Hippocampal formation (tissue), 2 donors: ENCODE measurements around the gene PNPT1.
"Not testable (repeated sequence)": the region's sequence is repeated elsewhere in the genome, so short reads cannot be mapped to it uniquely, and the experiment has no call there.

ENCODE experiments used
- DNase-seq, 2 donors: peaks; one replicate each; lab custom pipeline; 2025; lab: John Stamatoyannopoulos, UW

The PNPT1 gene

DNA sequence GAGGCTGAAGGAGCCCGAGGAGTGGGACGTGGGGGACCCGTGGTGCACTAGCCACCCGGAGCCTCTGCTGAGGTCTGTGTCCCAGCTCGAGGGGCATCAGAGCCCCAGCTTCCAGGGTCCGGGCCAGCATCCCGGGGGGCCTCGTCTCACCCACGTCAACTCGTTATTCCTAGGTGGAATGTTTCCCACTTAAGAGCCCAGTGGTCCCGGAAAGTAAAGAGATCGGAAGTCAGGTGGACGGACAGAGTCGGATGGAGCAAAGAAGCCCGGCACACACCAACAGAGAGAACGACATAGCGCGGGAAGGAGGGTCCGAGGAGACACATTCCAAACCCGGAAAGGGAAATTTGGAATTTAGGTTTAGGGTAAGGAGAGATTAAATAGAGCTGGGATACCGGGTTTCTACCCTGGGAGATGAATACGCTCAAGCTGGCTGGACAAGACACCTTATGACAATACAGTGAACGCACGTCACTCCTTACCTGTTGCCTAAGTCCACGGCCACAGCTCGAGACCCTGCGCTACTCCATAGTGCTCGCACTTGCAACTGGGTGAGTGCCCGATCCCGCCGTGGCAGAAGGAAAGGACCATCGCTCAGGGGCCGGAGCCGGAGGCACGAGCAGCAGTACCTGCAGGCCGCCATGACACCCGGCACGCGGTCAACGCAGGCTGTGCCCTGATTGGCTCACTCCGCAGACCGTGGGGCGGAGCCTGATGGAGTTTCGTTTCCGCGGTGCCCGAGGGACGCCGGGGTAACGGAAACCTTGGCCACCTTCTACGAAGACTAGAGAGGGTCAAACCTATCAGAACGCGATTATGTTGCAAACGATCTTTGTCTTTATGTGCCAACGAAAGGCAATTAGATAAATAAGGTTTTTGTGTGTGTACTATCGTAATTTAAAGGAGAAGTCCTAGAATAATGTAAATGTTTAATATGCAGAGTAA, at the start of gene PNPT1:
Gene PNPT1 (minus strand): TSS at position 664 of the 945 bp plus-strand sequence. CDS start 21 bp downstream, at position 643.
- DNase-seq, result peak; percentile 93 to 94

DNA sequence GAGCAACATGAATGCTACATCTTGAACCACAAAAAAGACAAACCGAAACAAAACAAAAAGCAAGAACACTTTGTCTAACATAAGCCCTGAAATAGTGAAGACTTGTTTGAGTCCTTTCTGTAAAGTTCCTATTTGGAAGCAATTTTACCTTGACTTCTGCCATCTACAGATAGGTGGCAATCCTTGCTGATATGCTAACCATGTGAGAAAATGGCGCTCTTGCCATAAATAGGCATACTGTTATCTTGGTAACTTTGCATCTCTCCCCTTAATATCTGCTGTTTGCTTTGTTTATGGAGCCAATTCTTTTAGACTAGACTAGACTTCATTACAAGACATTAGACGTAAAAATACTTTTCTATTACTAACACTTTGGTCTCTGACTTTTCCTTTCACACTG, 49.4 kb upstream of the PNPT1 start:
- no peak for DNase-seq

DNA sequence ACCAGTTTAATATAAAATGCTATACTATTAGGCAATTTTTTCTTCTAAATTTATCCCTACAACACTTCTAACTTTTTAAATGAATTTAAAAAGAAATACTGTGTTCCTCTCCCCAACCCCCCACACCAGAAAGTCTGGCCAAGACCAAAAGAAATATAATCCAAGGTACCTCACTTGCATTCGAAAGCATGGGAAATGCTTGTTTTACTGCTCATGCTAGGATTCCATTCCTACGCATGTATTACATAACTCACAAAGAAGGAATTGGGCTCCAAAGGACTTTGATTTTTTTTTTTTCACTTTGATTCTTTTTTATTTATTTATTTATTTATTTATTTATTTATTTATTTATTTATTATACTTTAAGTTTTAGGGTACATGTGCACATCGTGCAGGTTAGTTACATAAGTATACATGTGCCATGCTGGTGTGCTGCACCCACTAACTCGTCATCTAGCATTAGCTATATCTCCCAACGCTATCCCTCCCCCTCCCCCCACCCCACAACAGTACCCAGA, 42.4 kb upstream of the PNPT1 start:
- DNase-seq, result not testable (repeated sequence)

DNA sequence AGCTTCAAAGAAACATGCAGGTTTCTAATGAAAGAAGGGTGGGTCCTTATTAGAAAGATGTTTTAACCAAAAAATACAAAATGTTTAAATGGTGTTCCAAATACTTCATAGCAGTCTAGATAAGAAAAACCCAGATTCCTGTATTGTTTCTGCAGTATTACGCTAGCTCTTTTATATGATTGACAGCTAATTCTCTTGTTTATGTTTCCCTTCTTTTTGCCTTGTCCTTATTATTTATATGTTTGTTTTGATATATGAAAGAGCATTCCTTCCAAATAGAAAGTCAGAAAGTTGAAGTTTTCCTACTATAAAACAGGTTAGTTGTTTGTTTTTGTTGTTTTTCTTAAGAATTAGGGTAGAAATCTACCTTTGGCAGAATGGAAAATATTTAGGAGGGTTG, 41.1 kb upstream of the PNPT1 start:
- DNase-seq, result no peak

DNA sequence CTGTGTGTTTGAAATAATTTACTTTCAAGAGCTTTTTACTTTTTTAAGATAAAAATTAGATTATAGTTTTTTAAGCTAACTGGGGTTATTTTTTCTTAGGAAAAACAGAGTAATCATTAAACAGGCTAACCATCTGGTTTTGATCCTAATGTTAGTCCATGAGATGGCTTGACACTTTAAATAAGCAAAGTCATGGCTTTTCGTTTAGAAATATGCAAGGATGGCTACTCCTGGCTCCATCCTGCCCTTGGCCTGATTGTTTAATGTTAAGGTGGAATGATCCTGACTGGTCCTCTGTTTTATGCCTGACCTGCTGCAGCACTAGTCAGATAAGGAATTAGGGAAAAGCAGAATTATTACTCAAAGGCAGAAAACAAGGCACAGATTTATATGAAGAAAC, 39.7 kb upstream of the PNPT1 start:
- DNase-seq, result no peak

DNA sequence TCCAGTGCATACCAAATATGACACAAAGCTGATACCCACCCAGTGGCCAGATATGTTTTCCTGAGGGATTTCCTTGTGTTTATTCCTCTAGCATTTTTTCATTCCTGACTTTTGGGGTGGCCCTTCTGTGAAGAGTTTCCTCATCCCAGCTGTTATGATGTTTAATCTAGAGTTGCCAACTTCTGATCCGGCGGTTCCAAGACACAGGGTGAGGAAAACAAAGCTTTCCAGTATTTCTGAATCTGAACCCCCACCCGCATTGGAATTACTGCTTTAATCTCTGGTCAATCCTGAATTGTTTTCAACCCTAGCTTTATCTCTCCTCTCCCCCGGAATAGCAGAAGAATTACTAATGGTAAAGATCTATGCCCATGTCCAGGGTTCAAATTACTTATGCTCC, 39.2 kb upstream of the PNPT1 start:
- DNase-seq, result no peak

DNA sequence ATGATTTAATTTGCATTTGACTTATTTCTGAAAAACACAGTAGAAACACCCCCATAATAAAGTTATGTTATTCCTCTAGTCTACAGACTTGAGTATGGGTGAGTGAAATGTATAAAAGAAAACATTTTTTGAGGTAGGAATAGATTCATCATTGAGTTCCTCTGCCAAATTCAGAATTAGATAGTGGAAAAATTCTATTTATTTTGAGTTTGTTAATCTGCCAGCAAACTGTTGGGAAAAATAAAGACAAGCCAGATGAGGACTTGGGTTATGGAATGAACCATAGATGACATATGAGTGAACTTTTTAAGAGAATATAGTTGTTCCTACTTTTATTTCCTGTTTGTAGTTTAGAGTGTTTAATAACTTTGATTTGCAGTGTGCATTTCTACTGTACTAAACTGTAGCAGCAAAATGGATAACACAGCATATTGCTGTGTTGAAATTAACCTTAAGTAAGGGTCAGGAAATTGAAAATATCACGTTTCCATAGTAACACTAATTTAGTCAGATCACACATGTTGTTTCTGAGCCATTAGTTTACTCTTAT, 35.6 kb upstream of the PNPT1 start:
- no peak for DNase-seq

DNA sequence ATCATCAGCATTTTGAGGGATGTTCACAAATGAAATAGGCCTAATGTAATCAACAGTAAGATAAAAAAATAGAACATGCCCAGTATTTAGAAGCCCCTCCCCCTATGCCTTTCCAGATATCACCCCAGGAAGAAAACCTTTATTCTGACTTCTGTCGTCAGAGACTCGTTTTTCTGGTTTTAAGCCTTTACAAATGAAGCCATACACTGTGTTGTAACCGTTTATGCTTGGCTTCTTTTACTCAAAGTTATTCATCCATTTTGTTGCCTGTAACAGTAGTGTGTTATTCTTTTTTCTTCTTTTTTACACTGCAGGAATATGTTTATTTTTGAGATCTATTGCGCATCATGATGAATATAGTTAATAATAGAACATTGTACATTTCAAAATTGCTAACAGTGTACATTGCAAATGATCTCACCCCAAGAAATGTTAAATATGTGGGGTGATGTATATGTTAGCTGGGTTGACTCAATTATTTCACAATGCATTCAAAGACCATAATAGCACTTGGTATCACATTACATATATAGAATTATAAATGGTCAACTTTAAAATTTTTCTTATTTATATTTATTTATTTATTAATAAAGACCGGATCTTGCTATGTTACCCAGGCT, 28.1 kb upstream of the PNPT1 start:
- no peak for DNase-seq

DNA sequence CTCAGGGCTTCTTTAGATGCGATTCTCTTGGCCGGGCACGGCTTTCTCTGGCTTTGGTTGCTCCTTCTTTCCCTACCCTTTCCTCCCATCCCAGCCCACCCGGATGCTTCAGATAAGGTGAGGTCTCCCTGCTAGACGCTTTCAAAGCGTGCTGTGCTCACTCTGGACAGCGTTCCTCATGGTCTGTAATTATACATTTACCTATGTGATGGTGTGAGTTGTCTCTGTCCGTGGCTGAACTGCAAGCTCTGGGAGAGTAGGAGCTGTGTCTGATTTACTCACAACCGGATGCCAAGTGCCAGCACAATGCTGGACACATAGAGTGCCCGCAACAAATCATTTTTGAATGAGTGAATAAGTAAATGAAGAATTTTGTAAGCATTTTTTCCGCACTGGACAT, 26.8 kb upstream of the PNPT1 start:
- DNase-seq, result no peak

DNA sequence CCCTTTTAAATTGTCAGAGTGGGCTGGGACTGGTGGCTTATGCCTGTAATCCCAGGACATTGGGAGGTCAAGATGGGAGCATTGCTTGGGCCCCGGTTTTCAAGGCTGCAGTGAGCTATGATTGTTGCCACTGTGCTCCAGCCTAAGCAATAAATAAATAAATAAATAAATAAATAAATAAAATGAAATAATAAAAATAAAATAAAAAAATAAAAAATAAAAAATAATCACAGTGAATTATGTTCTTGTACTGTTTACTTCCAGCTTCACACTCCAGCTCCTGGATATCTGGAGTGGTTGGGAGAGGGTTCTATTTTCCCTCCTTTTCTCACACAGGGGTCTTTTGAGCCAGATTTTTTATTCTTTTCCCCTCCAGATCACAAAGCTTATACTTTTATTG, 26.2 kb upstream of the PNPT1 start:
- DNase-seq, result no peak

DNA sequence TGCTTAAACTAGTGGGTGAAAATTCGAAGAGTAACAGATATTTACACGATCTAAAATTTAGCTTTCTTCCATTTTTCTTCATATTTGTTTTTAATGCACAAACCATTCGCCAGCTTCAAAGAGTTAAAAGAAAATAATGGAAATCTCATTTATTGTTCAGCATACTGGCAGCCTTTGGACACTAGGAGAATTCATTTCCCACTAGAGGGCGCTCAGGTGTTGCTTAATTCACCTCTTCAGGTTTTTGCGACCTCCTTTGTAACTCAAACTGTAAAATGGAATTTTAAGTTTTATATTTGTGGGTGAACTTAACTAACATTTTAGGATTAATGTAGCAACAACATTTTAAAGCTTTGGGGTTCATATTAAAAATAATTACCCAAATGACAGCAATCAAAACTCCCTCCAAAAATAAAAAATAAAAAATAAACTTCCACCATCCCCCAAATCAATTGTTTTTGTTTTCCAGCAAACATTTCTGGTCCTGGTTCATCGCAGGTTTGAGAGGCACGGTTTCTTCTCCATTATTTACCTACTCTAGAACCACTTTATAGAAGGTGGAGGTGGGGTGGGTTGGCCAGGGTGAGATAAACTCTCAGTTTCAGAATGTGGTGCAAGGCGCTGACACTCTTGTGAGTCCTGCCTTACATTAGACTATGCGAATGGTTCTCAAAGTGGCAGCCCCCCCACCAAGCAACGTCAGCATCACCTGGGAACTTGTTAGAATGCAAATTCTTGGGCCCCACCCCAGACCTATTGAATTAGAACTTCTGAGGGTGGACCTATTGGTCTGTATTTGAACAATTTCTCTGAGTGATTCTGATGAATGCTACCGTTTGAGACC, 24.7 kb upstream of the PNPT1 start:
- peak; percentile 42 to 67 for DNase-seq

DNA sequence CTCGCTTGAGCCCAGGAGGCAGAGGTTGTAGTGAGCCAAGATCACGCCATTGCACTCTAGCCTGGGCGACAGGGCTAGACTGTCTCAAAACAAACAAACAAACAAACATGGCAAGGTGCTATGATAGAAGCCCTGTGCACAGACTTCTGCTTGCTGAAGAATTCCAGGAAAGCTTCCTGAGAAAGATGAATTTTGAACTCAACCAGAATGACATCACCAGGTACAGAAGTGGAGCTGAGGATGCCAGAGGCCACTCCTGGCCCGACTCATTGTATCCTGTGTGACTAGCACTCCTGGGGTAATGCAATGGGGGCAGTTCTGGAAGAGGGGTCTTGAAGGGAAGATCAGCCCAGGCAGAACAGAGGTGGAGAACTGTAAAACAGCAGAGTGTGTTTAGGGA, 22.0 kb upstream of the PNPT1 start:
- no peak for DNase-seq

DNA sequence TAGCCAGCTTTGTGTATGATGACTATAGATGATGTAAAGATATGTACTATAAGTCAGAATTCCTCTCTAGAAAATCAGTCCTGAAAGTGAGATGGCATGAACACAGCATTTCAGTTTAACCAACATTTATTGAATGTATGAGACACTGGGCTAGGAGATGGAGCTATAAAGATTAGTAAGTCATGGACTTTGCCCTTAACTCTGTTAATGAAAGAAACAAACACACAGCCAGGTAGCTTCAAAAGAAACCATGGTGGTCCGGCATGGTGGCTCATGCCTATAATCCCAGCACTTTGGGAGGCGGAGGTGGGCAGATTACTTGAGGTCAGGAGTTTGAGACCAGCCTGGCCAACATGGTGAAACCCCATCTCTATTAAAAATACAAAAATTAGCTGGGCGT, 21.5 kb upstream of the PNPT1 start:
- not testable (repeated sequence) for DNase-seq

DNA sequence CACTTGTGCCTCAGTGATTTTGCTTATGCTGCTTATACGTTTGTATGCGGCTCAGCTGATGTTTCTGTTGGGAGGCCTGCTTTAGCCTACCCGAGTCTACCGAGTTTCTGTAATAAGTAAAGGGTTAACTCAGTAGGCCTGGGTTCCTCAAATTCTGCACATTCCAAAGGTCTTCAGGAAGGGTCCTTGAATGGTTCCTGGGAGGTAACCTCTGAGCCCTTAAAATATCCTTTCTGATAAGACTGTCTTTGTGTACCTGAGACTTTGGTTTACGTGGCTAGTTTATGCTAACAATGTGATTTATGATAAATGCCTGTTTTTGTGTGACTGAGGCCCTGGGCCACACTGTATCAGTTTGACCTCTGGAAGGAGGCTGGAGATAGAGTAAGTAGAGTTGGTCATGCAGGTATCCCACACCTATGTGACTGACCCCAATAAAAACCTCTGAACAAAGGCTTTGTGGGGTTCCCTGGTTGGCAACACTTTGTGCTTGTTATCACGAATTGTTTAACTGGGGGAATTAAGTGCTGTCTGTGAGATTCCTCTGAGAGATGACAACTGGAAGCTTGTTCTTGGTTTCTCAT, 18.9 kb upstream of the PNPT1 start:
- no peak for DNase-seq

DNA sequence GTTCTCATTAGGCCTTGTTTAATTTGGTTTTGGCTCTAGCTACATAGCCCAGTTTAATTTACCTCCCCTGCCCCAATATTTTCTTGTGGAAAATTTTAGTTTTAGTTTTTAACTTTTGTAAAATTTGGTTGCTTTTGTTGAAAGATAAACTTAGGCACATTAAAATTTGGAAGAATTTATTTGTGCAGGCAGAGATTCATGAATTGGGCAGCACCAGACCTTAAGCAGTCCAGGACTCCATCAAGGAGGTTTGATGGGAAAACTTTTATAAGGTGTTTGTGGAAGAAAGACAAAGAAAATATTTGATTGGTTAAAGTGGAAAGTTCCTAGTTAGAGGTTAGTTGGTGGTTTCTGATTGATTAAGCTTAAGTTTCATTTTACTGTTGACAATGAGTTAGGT, 16.4 kb upstream of the PNPT1 start:
- no peak for DNase-seq

DNA sequence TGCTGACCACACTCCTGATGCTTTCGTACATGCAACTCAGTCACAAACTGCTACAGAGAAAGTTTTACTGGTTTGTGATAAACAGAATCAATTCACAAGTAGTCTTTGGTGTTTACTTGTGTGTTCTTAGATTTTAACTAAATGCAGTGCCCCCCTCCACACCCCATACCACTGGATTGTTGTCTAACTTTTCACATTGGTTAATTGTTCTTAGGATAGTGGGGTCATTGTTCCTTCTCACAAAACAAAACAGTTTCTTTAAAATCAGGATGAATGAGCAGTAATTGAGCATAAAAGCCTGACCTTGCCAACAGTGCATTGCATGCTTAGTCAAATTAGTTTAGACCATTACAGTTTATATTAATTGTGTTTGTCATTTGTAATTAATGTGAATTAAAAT, 14.1 kb upstream of the PNPT1 start:
- peak; percentile 37 to 88 for DNase-seq

DNA sequence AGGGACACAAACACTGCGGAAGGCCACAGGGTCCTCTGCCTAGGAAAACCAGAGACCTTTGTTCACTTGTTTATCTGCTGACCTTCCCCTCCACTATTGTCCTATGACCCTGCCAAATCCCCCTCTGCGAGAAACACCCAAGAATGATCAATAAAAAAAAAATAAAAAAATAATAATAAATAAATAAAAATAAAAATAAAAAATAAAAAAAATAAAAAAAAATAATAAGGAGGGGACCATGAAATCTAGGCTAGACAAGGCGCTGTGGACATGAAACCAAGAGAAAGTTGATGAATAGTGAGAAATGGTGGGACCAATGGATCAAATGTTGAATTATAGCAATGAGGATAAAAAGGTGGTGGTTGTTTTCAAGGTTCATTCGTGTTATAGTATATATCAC, 12.6 kb upstream of the PNPT1 start:
- not testable (repeated sequence) for DNase-seq

DNA sequence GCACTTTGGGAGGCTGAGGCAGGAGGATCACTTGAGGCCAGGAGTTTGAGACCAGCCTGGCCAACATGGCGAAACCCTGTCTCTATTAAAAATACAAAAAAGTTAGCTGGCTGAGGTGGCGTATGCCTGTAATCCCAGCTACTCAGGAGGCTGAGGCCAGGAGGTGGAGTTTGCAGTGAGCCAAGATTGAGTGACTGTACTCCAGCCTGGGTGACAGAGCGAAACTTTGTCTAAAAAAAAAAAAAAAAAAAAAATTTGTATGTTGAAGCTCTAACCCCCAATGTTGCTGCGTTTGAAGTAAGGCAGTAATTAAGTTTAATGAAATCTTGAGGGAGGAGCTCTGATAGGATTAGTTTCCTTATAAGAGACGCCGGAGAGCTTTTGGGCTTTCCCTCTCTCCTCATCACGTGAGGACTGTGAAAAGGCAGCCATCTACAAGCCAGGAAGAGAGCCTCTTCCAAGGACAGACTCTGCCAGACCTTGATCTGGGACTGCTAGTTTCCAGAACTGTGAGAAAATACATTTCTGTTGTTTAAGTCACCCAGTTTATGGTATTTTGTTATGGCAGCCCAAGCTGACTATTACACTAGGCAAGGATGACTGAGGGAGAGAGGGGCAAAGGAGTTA, 11.5 kb upstream of the PNPT1 start:
- DNase-seq, result no peak

DNA sequence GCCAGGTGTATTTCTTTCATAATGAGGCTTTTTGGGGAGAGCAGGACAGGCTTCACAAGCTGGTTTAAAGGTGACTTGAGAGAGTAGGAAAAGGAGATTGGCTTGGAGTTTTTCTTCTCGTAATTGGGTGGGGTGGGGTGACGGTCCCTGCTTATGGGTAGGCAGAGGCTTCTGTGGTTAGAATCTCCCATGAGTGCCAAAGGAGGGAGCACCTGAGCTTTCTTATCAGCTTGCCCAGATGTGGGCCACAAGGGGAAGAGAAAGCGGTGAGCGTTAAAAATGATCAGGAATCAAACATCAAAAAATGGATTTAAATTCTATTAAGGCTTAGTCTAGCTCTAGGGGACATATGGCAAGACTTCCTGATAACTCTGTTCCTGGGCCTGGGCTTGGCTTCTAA, 9.7 kb upstream of the PNPT1 start:
- no peak for DNase-seq

DNA sequence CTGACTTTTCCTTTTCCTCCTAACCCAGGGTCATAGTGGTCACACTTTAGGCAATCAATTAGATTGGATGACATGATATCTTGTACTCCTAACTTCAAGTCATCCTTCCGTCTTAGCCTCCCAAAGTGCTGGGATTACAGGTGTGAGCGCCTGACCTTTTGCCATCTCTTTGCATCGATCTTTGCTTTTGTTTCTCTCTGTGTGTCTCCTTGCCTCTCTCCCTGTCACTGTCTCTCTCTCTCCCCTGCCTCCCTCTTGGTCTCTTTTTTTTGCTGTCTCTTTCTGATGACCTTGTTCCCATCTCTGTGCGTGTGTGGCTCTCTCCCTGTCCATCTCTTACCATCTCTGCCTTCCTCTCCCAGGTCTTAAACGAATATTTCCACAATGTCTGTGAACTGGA, 904 bp downstream of the PNPT1 start:
- not testable (repeated sequence) for DNase-seq

DNA sequence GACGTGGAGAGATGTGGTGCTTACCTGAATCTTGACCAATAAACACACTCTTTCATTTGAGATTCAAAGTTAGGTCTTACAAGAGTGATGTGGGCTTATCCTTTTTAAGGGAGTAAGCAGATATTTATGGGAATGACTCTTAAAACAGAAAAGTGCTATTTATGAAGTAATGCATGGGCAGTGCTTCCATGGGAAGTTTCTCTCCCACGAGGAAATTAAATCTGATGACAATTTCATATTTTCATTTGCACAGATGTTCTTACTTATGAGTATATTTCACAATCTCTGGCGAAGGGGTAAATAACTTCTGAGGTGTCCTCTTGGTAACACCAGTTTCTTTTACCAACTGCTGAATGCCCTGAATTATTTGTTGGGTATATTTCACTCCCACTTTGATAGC, 21.0 kb downstream of the PNPT1 start:
- no peak for DNase-seq
